Lower leg skin (tissue), 4 donors: ENCODE data around the gene SNRNP200. TPM values are rescaled to one million over a fixed set of nuclear protein-coding genes. Genes with fewer than 3 reads are reported as not detected.

Experiments
- DNase-seq, 2 donors: peaks; one replicate each; pipeline ENCODE4 v3.0.0-alpha.2; 2019; ENCODE audit warnings: low spot score in 2 of 2
- H3K4me3 ChIP-seq: fragments of 200-600 bp; sonication (generic); 2 replicates; pipeline ENCODE4 v1.5.1; 2017; ENCODE audit warnings: mild to moderate bottlenecking, low read depth; ENCODE audit not compliant: poor library complexity, severe bottlenecking
- POLR2A ChIP-seq, 2 donors: fragments of 450-650 bp; IDR thresholded peaks; one replicate each; pipeline ENCODE4 v1.6.1; 2016 to 2017; ENCODE audit warnings: antibody characterized with exemption in 2 of 2, mild to moderate bottlenecking in 1 of 2, moderate library complexity in 1 of 2
- WGBS, 2 donors: methylation state at CpG; one replicate each; pipeline ENCODE4 v1.1.5; 2018; 5-methylcytosine and 5-hydroxymethylcytosine counted together
- intact Hi-C: fragments of 100-400 bp; cut with DNase I; formaldehyde crosslinking; loops from one replicate; pipeline ENCODE4 v1.15.0; 2023; ENCODE audit warnings: low total_unique reads
- total RNA-seq, 4 donors: library from RNA; depleted of rRNA; stranded (reverse); fragments of >200 nt; gene quantifications; one replicate each; pipeline ENCODE4 v1.1.0, GENCODE V29; 2016
- TF ChIP-seq, protein P1 (sequence below), 3 donors: fragments of 450-650 bp; IDR thresholded peaks; one replicate each; pipeline ENCODE4 v1.5.1; 2016; ENCODE audit warnings: antibody characterized with exemption in 3 of 3, mild to moderate bottlenecking in 3 of 3, moderate library complexity in 2 of 3

SNRNP200 gene
- total RNA-seq, 4 donors from 2014 or later, result 73.4 to 94.0 (median 87.5) TPM

DNA sequence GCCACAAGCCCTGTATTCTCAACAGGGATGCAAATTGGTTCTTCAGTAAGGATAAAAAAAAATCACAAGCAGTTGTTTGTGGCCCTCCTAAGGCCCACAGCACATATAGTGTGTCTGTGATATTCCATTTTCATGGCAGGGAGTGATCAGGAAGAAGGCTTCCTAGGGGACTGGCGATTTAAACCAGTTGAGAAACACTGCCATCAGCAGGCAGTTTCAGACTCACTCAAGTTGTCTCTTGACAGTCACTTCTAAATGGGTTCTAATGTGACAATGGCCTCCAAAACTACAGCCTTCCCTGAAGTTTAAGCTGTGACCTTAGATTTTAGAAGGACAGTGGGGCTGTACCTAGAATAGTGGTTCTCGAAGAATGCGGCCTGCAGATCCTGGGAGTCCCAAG lies 33.4 kb downstream of the SNRNP200 start:
- intact Hi-C loops, result no loop called here
- TF ChIP-seq, protein P1, sequence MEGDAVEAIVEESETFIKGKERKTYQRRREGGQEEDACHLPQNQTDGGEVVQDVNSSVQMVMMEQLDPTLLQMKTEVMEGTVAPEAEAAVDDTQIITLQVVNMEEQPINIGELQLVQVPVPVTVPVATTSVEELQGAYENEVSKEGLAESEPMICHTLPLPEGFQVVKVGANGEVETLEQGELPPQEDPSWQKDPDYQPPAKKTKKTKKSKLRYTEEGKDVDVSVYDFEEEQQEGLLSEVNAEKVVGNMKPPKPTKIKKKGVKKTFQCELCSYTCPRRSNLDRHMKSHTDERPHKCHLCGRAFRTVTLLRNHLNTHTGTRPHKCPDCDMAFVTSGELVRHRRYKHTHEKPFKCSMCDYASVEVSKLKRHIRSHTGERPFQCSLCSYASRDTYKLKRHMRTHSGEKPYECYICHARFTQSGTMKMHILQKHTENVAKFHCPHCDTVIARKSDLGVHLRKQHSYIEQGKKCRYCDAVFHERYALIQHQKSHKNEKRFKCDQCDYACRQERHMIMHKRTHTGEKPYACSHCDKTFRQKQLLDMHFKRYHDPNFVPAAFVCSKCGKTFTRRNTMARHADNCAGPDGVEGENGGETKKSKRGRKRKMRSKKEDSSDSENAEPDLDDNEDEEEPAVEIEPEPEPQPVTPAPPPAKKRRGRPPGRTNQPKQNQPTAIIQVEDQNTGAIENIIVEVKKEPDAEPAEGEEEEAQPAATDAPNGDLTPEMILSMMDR (IDR thresholded peaks at IDR 0.05), result no peak
- no peak for TF ChIP-seq POLR2A (IDR thresholded peaks at IDR 0.05)
- 87 to 90% methylated on average over 3 of the region's 3 CpGs for WGBS, 2 donors
- H3K4me3 ChIP-seq, result no peak overlapping the region
- no peak for DNase-seq

- 66 to 72% methylated on average over 12 of the region's 12 CpGs for WGBS, 2 donors
- intact Hi-C loops, result no loop called here
- no peak for TF ChIP-seq POLR2A (IDR thresholded peaks at IDR 0.05)
- TF ChIP-seq, protein P1 (IDR thresholded peaks at IDR 0.05), result no peak
- peak in 1 of 2 donors; percentile 87 for DNase-seq
- H3K4me3 ChIP-seq, result no peak overlapping the region
Observed at GRCh38 chr2:96267159-96267971, 38.0 kb downstream of the SNRNP200 start.

DNA sequence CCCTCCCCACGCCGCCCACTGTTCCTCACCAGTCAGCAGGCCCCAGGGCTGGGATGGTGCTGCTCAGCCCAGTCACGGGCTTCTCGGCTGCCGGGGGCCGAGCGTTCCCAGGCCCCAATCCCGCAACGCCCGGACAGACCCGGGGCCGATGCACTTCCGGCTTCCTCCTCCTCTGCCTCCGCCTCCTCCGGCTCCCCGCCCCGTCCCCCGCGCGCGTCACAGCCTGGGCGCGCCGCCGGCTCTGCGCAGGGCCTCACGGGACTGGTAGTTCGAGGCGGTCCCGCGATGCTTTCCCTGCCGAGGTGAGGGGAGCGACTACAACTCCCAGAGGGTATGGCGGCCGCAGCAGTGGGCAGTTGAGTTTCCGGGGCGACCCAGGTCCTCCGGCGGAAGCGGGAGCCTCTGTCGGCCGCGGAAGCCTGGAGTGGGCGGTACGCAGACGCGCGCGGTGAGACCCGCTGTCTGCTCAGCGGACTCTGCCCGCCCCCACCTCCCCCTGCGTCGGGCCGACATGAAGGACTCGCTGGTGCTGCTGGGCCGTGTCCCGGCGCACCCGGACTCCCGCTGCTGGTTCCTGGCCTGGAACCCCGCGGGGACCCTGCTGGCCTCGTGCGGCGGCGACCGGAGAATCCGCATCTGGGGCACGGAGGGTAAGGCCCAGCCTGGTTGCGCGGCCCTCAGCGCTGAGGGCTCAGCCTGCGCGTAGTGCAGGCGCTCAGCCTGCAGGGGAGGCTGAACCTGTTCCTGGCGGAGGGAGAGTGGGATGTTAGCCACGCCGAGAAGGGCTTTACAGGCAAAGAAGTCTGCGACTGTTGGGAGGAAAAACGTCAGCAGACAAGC lies 39.3 kb downstream of the SNRNP200 start, which contains the start of the genes CIAO1 and TMEM127:
TSS of gene CIAO1 (plus strand) at position 386 of the 840 bp plus-strand sequence. CDS start at position 512, 126 bp downstream.
TSS of gene TMEM127 (minus strand) at position 158 of the 840 bp plus-strand sequence. CDS start 616 bp downstream, outside the sequence.
- DNase-seq, result peak; percentile 98 to 100
- intact Hi-C loops, result no loop called here
- TF ChIP-seq, protein P1 (IDR thresholded peaks at IDR 0.05), result peak in 1 of 3 donors; percentile 11
- peak in 1 of 2 donors; percentile 58 for TF ChIP-seq POLR2A (IDR thresholded peaks at IDR 0.05)
- peak within 1 kb of the TSS; percentile 94 for H3K4me3 ChIP-seq
- WGBS, 2 donors, result 1% methylated on average over 48 to 52 of the region's 81 CpGs

DNA sequence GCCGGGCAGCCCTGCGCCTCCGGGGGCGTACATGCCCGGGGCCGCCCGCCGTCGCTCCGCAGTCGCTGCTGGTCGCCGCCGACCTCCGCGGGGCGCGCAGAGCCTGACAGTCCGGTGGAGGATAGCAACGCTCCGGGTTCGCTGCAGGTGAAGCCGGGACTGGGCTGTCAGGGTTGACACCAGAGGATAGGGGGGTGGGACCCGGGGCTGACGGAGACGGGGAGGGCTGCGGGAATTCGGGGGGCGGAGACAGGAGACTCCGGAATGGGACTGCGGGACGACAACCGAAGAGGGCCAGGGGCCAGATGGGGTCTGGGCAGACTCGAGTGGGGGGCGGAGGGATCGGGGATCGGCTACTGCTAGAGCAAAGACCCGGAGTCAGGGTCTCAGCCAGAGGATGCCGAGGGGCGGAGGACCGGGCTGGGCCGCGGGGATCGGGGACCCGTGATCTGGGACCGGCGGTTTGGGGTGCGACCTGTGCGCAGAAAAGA lies 40.0 kb downstream of the SNRNP200 start:
- 0 to 1% methylated on average over 31 to 49 of the region's 49 CpGs for WGBS, 2 donors
- peak overlapping the region; percentile 89 for H3K4me3 ChIP-seq
- intact Hi-C loops, result no loop called here
- peak; percentile 56 to 92 for DNase-seq
- TF ChIP-seq POLR2A (IDR thresholded peaks at IDR 0.05), result no peak
- TF ChIP-seq, protein P1 (IDR thresholded peaks at IDR 0.05), result no peak

DNA sequence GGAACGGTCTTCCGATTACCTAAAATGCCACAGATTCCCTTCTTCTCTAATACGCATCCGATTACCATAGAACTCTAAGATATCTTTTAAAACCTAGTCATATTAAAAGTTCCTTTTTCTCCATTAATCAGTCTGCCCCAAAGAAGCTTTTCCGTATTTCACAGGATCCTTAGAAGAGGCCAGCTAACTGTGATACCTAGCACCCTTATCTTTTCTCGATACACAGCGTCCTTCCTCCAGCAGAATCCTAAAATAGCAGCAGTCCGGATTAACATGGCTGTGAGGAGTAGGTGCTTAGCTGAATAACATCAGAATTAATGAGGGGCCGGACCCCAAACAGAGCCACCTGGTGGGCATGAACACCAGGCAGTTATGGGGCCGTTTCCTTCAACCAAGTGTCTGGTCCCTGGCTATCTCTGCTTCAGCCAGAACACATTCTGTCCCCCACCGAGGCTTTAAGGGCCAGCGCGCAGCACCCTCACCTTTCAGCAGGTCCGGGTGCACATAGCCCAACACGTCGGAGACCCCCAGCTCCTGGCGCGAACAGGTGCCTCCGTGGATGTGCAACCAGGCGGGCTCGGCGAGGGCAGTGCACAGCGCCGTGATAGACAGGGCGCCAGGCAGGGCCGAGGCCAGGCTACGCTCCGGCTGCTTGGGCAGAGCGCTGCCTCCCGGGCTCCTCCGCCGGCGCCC lies 40.5 kb downstream of the SNRNP200 start:
- peak overlapping the region; percentile 89 for H3K4me3 ChIP-seq
- TF ChIP-seq POLR2A (IDR thresholded peaks at IDR 0.05), result no peak
- intact Hi-C loops, result no loop called here
- no peak for DNase-seq
- WGBS, 2 donors, result 32 to 33% methylated on average over 13 to 15 of the region's 33 CpGs
